AG08396 (cell line): Measurements from ENCODE around the gene PTDSS2.

ENCODE experiments used
- DNase-seq: peaks from one replicate; pipeline ENCODE4 v3.0.0; 2012; ENCODE audit warnings: low spot score, mixed read lengths

The PTDSS2 gene

DNA sequence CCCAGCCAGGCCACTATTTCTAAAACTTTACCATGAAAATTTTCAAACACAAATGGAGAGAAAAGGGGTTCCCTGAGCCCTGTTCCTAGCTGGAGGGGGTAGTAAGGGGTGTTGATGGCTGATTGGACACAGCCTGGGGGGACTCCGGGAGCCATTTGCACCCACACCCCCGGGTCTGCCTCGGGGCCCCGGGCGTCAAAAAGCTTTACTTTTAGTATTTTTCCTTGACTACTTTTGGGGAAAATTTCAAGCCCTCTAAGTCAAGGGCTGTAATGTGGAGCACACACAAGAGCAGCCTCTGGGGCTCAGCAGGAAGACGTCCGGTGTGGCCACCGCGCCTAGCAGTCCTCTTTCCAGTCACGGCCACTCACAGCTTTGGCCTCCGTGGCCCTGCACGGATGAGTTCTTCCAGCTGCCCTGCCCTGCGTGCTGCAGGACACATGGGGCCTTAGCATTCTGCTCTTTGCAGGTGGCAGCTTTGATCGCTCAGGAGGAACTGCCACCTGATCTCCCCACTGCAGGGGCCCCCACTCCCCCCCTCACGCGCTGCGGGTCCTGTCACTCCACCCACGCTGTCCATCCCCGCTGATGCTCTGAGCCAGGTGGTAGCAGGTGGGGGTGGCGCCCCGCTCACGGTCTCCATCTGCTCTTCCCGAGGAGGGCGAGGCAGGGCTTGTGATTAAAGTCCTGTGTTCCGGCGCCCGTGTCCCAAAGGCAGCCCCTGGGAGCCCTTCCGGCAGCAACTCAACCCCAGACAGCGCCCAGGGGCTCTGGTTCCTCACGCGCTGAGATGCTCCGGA is 42.5 kb downstream of the PTDSS2 start:
- DNase-seq = no peak

DNA sequence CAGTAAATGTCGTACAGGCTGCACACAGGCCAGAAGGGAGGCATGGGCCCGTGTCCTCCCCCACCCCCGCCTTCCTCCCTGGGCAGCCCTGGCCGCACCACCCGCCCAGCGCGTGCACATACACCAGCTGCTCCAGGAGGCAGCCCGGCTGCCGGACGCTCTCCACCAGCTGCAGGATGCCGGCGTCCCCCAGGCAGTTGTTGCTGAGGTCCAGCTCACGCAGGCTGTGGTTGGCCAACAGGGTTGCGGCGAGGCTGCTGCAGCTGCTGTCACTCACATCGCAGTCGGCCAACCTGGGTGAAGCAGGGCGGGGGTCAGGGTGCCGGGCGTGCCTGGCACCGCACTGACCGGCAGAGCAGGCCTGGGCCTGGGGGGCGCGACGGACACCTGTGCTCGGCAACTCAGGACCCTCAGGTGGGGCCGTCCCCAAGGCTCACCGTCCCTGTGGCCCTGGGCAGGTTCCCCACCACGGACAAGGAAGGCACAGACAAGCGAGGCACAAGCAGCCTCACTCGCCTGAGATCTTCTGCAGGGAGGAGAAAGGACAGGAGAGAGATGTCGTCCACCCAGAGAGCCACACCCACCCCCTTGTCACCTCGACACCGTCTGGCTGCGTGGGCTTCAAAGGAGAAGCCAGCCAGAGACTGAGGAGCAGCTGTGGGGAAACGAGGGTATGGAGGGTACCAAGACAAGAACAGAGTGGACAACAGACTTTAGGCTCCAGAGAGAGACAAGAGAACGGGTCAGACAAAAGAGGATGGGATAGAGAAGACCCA is 44.9 kb downstream of the PTDSS2 start:
- DNase-seq = no peak

DNA sequence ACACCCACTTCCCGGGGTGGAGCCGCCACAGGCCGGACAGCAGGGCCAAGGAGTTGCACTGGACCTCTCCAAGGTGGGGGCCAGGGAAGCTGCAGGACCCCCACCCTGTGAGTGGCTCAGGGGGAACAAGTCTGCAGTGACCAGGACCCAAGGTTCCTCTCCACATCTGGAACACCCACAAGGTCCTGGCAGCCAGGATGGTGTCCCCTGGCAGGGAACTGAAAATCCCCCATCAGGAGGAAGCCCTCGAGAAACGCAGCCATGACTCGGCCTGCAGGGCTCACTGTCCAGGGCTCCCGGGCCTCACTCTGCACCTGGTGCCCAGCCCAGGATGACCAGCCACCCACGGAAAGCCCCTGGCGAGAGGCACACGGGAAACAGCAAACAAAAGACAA is 45.5 kb downstream of the PTDSS2 start:
- no peak for DNase-seq

DNA sequence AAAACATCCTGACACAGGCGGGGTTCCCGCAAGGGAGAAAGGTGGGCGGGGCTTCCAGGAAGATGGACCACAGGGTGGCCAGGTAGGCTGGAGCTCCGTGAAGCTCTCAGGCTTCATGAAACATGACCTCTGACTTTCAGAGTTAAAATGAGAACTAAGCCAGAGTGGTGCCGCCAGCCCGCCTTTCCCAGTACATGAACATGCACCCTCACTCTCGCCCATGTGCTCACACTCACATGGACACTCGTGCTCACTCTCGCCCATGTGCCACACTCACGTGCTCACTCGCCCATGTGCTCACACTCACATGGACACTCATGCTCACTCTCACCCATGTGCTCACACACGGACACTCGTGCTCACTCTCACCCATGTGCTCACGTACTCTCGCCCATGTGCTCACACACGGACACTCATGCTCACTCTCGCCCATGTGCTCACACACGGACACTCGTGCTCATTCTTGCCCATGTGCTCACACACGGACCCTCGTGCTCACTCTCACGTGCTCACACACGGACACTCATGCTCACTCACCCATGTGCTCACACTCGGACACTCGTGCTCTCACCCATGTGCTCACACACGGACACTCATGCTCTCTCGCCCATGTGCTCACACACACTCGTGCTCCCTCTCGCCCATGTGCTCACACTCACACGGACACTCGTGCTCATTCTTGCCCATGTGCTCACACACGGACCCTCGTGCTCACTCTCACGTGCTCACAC is 46.9 kb downstream of the PTDSS2 start:
- DNase-seq = no peak

DNA sequence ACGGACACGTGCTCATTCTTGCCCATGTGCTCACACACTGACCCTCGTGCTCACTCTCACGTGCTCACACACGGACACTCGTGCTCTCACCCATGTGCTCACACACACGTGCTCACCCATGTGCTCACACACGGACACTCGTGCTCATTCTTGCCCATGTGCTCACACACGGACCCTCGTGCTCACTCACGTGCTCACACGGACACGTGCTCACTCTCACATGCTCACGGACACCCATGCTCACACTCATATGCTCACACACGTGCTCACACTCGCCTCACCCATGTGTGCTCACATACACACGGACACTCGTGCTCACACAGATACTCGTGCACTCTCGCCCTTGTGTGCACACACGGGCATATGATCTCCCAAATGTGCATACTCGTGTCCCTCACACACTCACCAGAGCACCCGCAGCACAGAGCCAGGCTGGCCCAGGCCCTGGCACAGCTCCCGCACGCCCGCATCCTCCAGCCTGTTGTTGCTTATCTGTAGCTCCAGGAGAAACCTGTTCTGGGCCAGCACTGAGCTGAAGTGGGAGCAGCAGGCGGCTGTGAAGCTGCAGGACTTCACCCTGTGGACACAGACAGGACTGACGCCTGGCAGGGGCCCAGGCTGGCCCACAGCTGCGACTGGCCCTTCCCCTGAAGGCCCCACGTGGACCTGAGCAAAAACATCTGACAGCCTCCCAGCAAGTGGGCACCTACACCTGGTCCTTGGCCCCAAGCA is 47.7 kb downstream of the PTDSS2 start:
- no peak for DNase-seq

DNA sequence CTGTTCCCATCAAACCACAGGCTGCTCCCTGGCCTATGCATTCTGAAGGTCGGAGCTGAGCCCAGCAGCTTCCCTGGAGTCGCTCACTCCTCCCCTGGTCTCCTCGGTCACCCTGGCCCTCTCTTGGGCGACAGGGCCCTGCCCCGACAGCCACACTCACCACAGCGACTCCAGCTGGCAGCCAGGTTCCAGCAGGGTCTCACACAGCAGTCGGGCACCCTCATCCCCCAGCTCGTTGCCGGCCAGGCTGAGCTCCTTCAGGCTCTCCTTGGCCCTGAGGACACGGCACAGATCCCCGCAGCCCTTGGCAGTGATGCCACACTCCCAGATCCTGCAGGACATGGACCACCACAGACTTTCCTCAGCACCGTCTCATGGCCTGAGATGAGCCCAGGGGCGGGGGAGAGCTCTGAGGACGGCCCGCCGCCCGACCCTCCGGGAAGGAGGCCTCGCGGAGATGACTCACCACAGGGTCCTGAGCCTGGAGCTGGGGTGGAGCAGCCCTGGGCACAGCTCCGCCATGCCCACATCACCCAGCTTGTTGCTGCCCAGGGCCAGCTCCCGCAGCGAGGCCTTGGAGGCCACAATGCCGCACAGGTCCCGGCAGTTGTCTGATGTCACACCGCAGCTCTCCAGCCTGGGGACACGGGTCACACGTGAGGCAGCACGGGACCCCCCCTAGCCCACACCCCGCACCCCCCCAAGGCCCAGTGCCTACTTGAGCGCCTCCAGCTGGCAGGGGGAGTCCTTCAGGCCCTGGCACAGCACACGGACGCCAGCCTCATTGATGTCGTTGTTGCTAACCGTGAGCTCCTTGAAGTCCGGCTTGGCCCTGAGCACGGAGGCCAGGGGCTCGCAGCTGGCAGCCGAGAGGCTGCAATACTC is 48.5 kb downstream of the PTDSS2 start:
- no peak for DNase-seq

DNA sequence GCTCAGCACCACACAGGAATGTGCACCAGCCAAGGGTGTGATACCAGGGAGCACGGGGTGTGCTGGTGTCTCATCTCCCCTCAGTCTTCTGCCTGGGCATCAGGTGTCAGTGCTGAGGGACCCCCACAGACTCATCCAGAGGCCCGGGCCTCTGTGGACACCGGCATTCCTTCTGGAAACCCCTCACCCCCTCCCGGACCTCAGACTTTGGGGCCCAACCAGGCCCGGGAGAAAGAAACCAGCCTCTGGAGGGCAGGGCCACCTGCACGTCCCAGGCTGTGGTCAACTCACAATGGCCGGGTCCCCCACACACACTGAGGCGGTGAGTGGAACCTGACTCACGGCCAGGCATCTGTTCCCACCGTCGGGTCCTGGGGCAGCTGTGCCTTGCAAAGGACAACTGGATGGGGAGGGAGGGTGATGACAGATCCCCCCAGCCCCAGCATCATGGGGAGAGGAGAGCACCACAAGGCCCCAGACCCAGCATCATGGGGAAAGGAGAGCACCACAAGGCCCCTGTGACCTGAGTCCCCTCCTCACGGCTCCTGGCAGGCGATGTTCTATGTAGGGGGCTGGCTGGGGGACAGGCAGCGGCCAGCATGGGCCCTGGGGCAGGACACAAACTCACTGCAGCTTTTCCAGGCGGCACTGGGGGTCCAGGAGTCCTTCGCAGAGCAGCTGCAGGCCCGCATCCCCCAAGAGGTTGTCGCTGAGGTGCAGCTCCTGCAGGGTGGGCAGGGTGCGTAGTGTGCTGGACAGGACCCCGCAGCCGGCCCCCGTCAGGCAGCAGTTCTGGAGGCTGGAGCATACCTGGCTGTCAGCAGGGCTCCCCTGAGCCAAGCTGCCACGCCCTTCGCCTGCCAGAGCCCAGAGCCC is 49.4 kb downstream of the PTDSS2 start:
- no peak for DNase-seq

DNA sequence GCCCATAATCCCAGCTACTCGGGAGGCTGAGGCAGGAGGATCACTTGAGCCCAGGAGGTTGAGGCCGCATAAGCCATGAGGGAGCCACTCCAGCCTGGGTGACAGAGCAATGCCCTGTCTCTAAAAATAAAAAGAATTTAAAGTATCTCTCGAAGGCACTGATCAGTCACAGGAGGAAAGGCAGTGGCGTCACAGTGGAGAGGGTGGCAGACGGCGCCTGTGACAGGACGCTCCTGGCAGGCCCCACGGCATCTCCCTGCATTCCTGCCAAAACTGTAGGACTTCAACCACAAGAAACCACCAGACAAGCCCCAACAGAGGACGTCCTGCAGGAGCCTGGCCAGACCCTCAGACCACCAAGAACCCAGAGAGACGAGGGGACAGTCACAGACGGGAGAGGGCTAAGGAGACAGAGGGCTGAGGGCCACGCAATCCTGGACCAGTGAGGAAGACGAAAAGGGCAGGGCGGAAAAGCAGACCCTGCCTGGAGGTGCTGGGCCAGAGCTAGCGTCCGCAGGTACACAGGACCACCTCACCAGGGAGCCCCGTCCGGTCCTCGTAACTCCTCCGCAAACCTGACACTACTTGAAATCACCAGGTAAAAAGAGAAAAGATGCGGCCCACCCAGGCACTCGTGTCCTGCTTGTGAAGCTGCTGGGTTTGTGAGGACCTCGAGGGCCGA is 51.1 kb downstream of the PTDSS2 start:
- no peak for DNase-seq

DNA sequence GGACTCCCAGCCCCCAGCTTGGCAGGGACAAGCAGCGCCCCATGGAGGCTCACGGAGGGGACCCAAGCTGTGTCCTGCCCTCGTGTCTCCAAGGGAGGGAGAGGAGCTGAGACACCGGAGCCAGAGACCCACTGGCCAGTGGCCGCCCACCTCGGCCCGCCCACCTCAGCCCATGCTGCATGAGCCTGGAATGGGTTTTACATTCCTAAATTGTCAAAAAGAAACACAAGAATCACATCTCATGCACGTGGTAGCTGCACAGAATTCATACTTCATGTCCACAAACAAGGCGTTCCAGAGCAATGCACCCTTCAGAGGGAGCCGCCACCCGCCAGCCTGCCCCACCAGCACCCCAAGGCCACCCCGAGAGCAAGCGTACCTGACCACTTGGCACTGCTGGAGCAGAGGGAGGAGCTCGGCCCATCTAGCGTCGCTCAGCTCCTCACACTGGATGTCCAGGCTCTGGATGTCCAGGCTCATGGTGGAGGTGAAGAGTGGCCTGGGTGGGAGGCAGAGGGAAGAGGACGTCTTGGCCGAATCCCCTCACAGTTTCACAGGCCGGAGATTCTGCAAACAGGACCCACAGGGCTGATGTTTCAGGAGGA is 51.7 kb downstream of the PTDSS2 start:
- no peak for DNase-seq

DNA sequence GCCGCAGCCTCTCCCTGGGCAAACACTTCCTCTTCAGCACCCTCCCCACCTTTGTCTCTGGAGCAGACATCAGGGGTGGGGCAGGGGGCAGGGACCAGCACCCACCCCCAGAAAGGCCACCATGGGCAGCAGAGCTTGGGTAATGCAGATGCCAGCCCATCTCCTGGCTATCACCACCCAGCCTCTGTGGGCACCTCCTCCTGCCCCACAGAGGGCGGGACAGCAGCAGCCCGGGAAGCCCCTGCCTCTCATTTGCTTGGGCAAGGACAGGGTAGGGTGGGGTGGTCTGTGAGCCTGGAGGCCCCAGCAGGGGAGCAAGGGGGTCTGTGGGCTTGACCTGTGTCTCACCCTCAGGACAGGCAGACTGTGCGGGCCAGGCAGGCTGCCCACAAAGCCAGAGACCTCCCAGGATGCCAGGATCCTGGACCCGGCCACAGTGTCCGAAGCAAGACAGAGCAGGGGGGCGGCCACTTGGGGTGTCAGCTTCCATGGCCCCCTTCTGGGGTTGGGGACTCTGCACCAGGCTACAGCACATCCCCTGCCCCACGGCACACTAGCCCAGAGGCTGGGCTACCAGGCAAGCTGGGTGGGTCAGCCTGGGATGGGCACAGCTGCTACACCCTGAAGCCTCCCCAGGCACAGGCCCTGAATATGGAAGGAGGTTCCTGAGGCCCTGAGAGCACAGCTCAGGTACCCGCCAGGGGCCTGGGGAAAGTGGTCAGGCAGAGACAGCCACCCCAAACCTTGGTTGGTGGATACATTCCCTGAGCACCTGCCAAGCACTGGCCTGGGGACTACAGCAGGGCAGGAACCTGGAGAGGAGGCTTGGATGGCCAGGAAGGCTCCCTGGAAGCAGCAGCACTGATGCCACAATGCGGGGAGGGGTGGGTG is 52.5 kb downstream of the PTDSS2 start:
- no peak for DNase-seq

DNA sequence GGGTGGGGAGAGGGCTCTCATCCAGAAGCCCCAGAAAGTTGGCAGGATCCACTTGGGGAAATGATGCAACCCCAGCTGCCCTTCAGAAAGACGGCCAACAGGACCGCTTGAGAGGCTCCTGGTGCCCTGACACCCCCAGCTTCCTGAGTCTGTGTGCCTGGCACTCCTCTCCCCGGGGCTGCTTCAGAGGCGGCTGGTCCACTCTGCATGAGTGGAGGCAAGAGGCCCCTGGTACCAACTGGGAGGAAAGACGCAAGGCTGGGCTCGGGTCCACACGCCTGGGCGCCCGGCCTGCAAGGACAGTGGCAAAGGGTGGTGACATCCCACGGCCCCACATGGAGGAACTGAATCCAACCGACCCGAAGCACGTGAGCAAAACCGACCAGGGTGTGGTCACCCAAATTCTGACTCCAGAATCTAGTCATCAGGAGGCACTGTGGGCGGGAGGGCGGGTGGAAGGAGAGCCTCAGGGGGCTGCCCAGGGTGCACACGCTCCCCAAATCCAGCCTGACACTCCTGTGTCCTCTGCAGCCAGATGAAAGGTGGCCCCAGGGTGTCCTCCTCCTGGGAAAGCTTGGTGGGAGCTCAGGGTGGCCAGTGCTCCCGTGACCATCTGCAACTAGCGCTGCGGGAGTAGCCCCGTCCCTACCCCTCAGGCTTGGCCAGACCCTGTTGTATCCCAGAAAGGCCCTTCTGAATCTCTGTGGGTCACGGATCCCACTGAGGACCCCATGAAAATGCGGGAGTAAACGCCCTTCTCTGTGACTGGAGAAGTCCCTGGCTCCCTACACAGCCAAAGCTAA is 53.3 kb downstream of the PTDSS2 start:
- DNase-seq = peak; percentile 65

DNA sequence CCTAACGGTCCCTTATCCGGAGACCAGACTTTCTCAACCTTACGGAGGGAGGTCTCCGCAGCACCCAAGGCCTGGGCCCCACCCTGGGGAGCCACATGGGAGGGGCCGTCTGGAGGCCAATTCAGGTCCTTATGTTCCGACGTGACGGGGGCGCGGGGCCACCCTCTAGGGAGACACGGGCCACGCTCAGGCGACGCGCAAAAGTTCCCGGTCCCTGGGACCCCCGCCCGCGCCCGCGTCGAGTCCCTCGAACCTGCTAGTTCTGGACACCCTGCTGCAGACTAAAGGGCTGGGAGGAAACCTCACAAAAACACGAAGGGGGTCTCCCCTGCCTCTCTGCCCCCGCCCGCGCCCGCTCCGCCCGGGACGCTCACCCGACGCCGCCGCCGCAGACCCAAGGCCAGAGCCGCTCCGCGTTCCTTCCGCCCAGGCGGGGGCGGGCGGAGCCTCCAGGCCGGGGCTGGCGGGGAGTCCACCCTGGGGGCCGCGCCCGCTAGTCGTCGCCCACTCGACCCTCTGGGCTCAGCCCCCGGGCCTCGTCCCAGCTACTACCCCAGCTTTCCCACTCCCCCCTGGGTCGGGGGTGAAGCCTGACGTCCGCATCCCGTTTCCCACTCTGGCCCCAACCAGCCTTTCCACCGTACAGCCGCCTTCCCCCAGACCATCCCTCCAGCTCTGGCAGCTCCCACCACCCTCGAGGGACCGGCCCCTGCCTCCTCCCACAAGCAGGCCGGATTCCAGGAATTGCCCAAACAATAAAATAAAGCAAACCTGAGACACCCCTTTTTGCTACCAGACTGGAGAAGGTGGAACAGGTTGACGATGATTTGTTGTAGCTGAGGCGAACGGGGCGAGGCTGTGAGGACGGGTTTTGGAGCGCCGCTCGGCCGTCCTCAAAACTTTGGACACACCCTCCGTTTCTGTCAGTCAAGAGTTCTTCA is 54.2 kb downstream of the PTDSS2 start:
- DNase-seq = peak; percentile 76

DNA sequence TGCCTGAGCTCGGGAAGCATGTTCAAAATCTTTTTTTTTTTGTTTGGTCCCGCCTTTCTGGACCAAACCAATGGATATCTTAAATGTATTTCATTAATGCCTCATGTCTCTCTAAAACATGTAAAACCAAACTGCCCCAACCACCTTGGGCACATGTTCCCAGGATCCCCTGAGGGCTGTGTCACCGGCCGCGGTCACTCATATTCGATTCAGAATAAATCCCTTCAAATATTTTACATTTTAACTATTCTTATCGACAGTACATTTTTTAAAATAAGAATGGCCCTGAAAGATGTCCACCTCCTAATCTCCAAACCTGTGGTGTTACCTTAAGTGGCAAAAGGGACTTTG is 54.9 kb downstream of the PTDSS2 start:
- no peak for DNase-seq

DNA sequence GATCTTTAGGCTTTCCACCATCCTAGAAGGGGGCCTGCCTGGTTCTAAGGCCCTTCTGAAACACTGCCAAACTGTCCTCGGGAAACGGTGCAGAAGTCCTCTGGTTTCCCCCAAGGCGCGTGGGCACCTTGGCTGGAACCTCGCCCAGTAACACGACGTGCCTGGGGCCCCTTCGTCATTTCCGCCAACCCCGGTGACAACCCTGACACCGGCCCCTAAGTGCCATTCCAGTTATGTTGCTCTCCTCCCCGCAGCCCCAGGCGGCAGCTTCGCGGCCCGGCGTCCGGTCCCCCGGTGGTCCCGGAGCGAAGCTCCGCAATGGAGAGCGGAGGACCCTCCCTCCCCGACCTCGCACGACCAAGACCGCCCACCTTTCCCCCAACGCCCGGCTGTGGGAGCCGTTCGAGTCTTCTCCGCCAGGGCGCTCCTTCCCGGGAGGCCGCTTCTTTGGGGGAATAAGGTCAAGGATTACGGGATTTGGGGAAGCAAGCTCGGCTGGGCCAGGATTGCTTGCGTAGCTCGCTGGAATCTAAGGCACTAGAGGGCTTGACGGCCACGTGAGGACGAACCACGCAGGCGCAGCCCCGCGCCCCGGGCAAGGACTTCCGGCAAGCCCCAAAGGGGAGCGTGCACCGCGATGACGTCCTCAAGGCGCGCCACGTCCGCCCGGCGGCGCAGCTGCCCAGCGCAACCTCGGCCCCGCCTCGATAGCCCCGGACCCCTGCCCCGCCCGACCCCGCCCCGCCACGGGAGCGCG is 56.3 kb downstream of the PTDSS2 start:
- DNase-seq = peak; percentile 99

DNA sequence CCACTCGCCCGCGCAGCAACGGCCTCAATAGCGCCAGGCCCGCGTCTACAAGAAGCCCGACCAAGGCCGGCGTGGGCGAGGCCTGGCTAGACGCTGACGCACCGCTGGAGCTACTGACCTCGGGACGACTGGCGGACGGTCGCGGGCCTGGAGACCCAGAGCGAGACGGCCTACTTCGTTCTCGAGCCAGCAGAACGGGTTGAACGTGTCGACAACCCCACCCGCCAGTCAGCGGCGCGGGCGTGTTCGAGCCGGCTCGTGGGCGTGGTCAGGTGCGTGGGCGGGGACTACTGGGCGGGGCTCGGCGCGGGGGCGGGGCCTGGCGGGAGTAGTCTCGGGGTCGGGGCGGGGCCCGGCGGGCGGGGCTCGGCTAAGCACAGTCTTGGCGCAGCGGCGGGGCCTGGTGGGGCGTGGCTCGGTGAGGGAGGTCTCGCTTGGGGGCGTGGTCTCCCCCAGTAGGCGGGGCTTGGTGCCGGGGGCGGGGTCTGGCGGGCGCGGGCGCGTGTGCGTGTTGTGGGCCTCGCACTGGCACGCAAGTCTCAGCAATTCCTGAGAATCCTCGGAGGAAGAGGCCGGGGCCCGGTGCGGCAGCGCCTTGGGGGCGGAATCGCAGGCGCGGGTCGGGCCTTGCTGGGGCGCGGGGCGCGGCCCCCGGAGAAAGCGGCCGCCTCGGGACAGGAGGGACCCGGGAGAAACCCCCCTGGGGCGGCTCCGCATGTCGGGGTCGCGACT is 57.1 kb downstream of the PTDSS2 start, which contains the start of gene RNH1:
TSS of gene RNH1 (minus strand) at position 248 of the 732 bp plus-strand sequence. CDS start 5,080 bp downstream, outside the sequence.
- peak; percentile 100 for DNase-seq
